ENCODE data around the gene ZC3H18.

The ZC3H18 gene

DNA sequence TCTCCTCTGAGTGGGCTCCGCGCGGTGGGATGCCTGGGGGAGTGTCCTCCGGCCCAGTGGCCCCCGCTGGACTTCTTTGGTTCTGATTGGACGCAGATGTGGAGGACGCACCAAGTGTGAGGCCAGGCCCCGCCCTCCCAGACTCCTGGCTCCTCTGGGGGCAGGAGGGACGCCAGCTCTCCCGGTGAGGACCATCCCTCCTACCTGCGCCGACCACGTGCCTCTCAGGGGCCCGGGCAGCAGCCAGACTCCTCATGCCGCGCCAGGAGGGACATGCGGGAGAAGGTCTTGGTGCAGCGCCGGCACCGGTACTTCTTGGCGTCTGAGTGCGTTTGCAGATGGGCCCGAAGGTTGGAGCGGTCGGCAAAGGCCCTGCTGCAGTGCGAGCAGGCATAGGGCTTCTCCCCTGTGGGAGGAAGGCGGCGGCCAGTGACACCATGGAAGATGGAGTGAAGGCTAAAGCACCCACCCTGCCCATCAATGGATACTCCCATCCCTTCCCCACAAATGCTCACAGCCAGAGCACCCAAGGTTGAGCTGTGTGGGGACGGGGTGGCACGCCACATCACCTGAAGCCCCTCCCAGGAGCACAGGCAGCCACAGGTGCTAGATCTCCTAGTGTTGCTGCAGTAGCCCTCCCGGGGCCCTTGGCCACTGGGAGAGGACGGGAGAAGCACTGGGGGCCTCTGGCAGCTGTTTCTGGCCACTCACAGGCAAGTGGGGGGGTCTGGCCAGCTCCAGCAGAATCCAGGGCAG lies 108.2 kb downstream of the ZC3H18 start:
- DNase-seq (ENCODE audit: low read depth in 2 of 2): no peak

DNA sequence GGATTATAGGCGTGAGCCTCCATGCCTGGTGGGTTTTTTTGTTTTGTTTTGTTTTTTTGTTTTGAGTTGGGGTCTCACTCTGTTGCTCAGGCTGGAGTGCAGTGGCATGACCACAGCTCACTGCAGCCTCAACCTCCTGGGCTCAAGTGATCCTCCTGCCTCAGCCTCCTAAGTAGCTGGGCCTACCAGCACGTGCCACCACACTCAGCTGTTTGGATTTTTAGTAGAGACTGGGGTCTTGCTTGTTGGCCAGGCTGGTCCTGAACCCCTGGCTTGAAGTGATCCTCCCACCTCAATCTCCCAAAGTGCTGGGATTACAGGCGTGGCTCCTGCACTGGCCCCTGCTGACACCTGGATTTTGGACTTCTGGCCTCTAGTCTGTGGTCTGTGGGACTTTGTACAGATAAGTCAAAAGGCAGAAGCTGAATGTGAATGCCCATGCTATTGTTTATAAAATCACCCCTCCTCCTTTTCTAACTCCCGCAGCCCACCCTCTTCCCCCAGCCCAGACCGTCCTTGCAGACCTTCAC lies 110.4 kb downstream of the ZC3H18 start:
- no peak for DNase-seq (ENCODE audit: low read depth in 2 of 2)

DNA sequence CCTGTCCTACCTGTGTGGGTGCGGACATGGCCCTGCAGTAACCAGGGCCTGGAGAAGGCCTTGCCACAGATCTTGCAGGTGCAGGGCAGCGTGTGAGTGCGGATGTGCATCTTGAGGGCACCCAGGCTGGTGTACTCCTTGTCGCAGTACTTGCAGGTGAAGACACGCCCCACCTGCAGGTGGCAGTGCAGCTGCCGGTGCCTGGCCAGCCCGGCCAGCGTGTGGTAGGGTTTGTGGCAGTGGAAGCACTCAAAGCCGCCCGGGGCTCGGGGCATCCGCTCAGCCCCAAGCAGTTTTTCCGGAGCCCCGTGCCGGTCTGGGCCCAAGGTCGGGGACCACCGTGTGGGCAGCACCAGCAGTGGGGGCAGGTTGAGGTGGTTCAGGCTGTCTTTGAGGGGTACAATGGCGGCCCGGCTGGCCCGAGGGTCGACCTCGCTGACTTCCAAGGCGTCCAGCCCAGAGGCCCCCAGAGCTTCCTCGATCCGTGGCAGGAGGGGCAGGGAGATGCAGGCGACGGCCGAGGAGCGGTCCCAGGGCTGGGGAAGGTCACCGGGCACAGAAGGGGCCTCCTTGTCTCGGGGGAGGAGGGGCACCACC lies 111.0 kb downstream of the ZC3H18 start:
- no peak for DNase-seq (ENCODE audit: low read depth in 2 of 2)

Data from stimulated activated CD4-positive, alpha-beta T cell treated with anti-CD3 and anti-CD28 coated beads, Interleukin-4, amount 100 ng/mL, for 48 hours (primary cell).